Breast epithelium (tissue), 3 donors: ENCODE data around the gene MAMSTR.

Experiments used
- POLR2A ChIP-seq: fragments of 450-650 bp; IDR thresholded peaks from one replicate; pipeline ENCODE4 v1.6.1; 2016; ENCODE audit warnings: antibody characterized with exemption, mild to moderate bottlenecking, moderate library complexity
- TF ChIP-seq, protein P1 (sequence below), 3 donors: fragments of 450-650 bp; IDR thresholded peaks; one replicate each; pipeline ENCODE4 v1.5.1; 2016 to 2017; ENCODE audit warnings: antibody characterized with exemption in 3 of 3, mild to moderate bottlenecking in 3 of 3, moderate library complexity in 3 of 3

GRCh38 chr19:48676887-48677286, 42.6 kb downstream of the MAMSTR start:
- TF ChIP-seq, protein P1, sequence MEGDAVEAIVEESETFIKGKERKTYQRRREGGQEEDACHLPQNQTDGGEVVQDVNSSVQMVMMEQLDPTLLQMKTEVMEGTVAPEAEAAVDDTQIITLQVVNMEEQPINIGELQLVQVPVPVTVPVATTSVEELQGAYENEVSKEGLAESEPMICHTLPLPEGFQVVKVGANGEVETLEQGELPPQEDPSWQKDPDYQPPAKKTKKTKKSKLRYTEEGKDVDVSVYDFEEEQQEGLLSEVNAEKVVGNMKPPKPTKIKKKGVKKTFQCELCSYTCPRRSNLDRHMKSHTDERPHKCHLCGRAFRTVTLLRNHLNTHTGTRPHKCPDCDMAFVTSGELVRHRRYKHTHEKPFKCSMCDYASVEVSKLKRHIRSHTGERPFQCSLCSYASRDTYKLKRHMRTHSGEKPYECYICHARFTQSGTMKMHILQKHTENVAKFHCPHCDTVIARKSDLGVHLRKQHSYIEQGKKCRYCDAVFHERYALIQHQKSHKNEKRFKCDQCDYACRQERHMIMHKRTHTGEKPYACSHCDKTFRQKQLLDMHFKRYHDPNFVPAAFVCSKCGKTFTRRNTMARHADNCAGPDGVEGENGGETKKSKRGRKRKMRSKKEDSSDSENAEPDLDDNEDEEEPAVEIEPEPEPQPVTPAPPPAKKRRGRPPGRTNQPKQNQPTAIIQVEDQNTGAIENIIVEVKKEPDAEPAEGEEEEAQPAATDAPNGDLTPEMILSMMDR (IDR thresholded peaks at IDR 0.05): no peak
- no peak for TF ChIP-seq POLR2A
